NCI-H526 treated with DMSO at 0.1 percent for 48 hours (cell line): ENCODE data around the gene OSMR.
"Not testable (repeated sequence)": the region's sequence is repeated elsewhere in the genome, so short reads cannot be mapped to it uniquely, and the experiment has no call there.

Source experiments
- DNase-seq: peaks from one replicate; lab custom pipeline; 2025; lab: John Stamatoyannopoulos, UW

The OSMR gene

DNA sequence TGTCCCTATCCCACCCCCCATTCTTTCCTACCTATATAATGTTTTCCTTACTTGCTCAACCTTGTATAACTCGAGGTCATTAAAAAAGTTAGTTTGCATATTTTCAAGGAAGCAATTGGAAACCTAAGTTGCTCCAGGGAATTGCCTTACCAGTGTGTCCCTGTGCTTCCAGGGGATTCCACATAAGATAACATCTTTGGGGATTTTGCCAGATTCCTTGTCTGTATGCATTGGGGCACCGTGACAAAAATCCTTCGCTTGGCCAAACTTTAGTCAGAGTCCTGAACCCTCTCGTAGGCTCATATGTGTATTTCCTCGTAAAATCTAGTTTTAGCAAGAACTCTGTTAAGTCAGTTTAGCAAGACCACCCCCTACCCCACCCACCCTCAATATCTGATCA is 14.7 kb upstream of the OSMR start:
- no peak for DNase-seq

DNA sequence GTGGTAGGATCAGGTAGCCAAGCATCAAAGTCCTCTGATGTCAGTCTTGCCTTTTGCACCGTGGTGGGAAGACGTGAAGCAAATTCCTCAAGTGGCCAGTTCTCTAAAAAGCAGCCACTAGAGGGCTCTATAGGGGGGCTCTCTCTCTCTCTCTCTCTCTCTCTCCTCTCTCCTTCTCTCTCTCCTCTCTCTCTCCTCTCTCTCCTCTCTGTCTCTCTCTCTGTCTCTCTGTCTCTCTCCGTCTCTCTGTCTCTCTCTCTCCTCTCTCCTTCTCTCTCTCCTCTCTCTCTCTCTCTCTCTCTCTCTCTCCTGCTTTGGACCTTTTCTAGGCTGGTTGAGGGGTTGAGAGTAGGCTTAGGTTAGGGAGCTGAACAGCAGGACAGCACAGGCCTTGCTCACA is 13.9 kb upstream of the OSMR start:
- no peak for DNase-seq

GRCh38 chr5:38832810-38833209 is 13.0 kb upstream of the OSMR start:
- no peak for DNase-seq

DNA sequence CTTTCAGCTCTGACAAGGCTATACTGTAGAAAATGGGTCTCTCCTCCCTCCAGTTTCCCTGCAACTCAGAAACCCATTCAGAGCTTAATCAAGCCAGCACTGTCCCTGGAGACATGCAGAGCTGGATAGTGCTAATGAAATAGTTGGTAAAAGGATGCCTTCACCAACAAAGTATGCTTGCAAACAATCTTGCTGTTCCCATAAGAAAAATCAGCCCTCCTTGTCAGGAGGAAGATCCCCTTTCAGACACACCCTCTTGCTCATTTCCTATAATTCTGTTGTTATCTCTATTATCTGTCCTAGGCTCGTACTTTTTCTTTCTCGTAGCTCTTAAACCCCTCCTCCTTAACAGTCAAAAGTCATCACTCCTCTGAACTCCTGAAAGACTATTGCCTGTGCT is 9.9 kb upstream of the OSMR start:
- DNase-seq = no peak

GRCh38 chr5:38837416-38837815 is 8.4 kb upstream of the OSMR start:
- DNase-seq = no peak

DNA sequence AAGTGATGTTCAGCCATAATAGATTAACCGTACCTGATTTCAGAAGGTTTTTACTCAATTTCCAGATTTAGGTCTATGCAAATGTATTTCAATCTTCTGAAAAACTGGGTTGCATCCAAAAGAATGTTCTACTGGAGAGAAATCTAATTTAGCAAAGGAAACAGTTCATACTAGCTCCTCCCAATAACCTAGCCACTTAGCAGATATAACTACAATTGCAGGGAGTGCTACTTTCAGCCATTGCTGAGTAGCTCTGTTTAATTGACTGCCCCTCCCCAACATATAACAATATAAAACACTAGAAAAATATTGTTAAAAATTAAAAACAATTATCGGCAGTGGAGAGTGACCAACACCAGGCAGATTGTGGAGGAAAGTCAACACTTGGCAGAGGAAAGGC is 7.9 kb upstream of the OSMR start:
- no peak for DNase-seq

GRCh38 chr5:38843665-38844064 is 2.1 kb upstream of the OSMR start:
- no peak for DNase-seq

- no peak for DNase-seq
These were observed 683 bp downstream of the OSMR start for GRCh38 chr5:38846379-38847011.

DNA sequence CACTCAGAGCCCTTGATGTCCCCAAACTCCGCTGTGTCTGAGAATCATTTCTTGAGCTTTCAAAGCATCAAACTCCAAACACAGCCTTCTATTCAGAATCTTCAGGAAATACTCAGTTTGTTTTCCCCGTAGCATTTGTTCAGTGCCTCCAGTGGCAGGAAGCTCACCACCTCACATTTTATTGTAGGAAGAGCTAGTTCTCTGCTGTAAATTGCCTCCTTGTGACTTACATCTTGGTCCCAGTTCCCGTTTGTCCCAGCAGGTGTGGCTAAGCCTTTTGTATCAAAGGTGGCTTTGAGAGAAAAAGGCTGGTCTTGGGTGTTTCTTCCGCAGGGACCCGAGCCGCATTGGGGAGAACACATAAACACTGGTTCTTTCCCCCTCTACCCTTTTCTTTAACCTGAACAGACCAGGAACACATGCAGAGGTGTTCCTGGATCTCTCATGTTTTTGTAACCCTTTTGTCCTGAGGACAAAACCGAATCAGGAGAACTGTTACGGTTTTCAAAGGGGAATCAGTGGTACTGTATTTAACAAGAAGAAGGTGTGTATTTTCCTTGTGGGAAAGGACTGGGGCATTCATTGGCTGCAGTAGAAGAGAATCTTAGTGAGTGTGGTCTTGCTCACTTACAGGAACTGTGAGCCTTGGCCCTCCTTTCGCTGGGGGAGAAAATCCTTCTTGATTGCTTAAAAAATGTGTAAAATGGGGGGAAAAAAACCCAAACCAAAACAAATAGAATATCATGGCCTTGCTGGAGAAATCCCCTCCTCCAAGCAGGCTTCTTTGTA is 1.9 kb downstream of the OSMR start:
- no peak for DNase-seq

DNA sequence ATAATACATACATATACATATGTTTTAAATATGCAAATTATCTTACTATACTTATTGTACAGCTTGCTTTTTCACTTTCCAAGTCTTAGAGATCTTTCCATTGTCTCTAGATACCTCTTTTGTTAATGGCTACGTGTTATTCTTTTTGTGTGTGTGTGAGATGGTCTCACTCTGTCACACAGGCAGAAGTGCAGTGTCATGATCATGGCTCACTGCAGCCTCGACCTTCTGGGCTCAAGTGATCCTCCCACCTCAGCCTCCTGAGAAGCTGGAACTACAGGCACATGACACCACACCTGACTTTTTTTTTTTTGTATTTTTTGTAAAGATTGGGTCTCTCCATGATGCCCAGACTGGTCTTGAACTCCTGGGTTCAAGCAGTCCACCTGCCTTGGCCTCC is 2.8 kb downstream of the OSMR start:
- no peak for DNase-seq

GRCh38 chr5:38851640-38852039 is 5.8 kb downstream of the OSMR start:
- DNase-seq = not testable (repeated sequence)

- DNase-seq = no peak
These were observed 8.1 kb downstream of the OSMR start for GRCh38 chr5:38853753-38854470.

DNA sequence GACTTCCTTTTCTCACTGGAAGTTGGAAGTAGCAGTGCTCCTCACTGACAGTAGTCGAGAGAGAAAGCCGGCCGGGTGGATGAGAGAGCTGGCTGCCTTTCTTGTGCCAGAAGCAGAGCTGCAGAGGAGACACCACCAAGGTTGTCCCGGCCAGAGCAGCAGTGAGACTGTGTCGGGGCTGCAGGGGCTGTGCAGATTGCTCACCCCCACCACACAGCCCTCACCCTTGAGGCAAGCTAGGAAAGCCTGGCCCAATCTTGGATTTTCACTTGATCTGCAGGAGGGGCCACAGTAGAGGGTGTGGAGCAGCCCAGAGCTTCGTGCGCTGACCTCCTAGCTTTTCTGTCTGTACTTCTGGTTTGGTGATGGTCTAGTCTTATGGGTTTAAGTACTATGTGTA is 9.1 kb downstream of the OSMR start:
- DNase-seq = no peak

GRCh38 chr5:38856660-38857059 is 10.8 kb downstream of the OSMR start:
- no peak for DNase-seq

DNA sequence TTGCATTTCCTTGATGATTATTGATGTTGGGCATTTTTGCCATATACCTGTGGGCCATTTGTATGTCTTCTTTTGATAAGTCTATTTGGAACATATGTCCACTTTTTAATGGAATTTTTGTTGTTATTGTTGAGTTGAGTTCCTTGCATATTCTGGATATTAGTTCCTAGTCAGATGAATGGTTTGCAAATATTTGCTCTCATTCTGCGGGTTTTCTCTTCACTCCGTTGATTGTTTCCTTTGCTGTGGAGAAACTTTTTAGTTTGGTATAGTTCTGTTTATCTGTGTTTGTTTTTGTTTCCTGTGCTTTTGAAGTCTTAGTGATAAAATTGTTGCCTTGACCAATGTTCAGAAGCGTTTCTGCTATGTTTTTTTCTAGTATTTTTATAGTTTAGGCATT is 13.0 kb downstream of the OSMR start:
- no peak for DNase-seq

DNA sequence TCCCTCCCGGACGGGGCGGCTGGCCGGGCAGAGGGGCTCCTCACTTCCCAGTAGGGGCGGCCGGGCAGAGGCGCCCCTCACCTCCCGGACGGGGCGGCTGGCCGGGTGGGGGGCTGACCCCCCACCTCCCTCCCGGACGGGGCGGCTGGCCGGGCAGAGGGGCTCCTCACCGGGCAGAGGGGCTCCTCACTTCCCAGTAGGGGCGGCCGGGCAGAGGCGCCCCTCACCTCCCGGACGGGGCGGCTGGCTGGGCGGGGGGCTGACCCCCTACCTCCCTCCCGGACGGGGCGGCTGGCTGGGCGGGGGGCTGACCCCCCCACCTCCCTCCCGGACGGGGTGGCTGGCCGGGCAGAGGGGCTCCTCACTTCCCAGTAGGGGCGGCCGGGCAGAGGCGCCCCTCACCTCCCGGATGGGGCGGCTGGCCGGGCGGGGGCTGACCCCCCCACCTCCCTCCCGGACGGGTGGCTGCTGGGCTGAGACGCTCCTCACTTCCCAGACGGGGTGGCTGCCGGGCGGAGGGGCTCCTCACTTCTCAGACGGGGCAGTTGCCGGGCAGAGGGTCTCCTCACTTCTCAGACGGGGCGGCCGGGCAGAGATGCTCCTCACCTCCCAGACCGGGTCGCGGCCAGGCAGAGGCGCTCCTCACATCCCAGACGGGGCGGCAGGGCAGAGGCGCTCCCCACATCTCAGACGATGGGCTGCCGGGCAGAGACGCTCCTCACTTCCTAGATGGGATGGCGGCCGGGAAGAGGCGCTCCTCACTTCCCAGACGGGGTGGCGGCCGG is 16.4 kb downstream of the OSMR start:
- DNase-seq = not testable (repeated sequence)

DNA sequence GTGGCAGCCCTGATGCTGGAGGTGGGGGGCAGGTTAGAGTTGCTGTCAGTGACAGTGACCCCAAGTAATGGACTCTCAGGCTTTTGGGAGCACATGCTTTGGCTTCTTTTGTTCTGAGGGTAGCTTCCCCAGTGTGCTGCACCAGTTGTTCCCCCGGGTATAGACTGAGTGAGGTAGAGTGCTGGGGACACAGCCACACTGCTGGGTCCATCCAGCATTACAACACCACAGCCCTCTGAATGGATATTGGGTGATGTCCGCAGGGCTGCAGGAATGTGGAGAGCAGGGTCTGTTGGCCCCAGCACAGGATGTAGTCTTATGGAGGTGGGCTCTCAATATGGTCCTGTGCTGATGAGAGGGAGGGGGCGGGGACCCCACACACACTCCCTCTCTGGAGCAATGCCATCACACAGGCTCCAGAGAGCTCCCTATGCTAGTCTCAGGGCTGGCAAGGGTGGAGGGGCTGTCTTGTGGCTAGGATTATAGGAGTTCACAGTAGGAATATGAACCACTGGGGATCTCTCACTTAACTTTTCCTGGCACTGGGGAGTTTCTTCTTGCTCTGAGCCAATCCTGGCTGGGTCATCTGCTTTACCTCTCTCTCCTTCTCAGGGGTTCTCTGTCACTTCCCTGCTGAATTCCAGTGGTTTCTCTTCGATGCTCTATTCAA is 20.7 kb downstream of the OSMR start:
- no peak for DNase-seq

GRCh38 chr5:38867032-38867398 is 21.2 kb downstream of the OSMR start:
- DNase-seq = no peak

DNA sequence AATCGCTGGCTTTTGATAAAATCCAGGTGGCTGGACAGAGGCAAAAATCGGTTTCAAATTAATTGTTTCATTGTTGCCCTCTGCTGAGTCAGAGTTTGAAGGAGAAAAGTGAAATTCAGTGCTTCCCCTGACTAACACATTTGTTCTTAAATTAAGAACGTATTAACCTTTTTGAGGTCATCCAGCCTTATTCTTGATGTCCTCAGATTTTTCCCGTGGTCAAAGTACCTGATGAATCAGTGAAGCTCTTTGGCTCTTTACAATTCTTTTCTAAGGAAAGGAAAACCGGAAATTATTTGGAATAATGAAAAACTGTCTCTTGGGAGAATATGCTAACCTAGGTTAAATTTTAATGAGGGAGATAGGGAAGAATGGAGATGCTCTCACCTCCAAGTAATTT is 21.6 kb downstream of the OSMR start:
- no peak for DNase-seq

GRCh38 chr5:38870595-38870994 is 24.8 kb downstream of the OSMR start:
- no peak for DNase-seq

GRCh38 chr5:38871058-38871605 is 25.3 kb downstream of the OSMR start:
- DNase-seq = no peak
